KG1 (cell line): ENCODE data around the gene RPS6KA1.
"Not testable (repeated sequence)": the region's sequence is repeated elsewhere in the genome, so short reads cannot be mapped to it uniquely, and the experiment has no call there.

ENCODE experiments used
- DNase-seq: peaks from one replicate; lab custom pipeline; 2025; lab: John Stamatoyannopoulos, UW

Gene RPS6KA1

GRCh38 chr1:26555550-26555981 lies 26.0 kb downstream of the RPS6KA1 start:
- DNase-seq: no peak

GRCh38 chr1:26556111-26556510 lies 26.6 kb downstream of the RPS6KA1 start:
- no peak for DNase-seq

GRCh38 chr1:26557008-26557407 lies 27.4 kb downstream of the RPS6KA1 start:
- DNase-seq: no peak

DNA sequence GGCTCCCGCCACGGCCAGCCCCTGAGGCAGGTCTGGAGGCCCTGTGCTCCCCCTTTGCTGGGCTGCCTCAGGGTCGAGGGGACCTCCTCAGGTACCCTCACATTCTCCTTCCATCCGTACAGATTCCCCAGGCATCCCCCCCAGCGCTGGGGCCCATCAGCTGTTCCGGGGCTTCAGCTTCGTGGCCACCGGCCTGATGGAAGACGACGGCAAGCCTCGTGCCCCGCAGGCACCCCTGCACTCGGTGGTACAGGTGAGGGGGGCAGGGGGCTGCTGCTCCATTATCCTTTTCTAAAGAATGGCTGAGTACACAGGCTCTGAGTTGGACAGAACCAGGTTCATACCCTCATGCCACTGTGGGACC lies 29.1 kb downstream of the RPS6KA1 start:
- DNase-seq: no peak

DNA sequence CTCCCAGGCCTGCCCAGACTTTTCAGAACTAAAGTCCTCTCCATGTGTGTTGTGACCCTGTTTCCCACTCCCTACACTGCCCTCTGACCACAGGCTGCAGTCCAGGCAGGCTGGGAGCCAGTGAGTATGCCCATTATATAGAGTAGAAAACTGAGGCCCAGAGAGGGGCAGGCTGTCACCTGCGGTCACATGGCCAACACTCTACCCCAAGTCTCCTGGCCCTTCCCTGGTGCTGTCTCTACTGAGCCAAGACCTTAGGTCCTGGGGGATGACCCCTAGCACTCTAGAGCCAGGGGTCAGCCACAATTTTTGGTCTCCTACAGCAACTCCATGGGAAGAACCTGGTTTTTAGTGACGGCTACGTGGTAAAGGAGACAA lies 30.8 kb downstream of the RPS6KA1 start:
- no peak for DNase-seq

GRCh38 chr1:26570287-26570686 lies 40.7 kb downstream of the RPS6KA1 start:
- no peak for DNase-seq

DNA sequence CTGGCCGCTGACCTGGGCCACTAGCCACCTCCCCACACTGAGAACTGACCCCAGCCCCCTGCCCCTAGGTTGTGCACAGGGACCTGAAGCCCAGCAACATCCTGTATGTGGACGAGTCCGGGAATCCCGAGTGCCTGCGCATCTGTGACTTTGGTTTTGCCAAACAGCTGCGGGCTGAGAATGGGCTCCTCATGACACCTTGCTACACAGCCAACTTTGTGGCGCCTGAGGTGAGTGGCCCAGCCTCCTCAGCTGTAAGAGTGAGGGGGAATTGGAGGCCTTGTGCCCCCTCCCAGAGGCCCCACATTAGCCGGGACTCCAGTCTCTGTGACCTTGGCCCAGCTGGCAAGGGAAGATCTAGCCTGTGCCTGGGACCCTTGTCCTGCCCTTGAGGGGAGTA lies 41.8 kb downstream of the RPS6KA1 start:
- DNase-seq: no peak

GRCh38 chr1:26574018-26574417 lies 44.5 kb downstream of the RPS6KA1 start:
- no peak for DNase-seq

DNA sequence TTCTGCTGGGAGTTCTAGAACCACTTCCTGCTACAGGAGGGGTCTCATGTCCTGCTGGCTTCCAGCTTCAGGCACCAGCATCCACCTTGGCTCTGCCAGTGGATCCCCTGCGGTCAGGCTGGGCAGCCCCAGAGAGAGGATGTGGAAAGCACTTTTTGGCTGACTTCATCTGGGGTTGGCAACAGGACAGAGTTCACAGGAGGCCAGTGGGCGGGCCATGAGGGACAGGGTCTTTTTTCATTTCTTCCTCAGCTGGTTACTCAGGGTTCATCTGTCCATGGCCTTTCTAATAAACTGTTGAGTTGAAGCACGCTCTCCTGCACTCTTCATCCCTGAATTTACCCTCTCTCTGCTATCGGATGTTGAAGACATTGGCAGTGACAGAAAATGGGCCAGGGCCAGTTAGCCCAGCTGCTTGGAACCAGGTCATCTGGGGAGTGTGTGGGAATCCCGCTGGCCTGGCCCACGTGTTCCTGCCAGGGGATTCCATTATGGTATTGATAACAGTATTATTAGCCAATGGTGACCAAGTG lies 45.2 kb downstream of the RPS6KA1 start:
- no peak for DNase-seq

- no peak for DNase-seq
These were observed 45.8 kb downstream of the RPS6KA1 start for GRCh38 chr1:26575348-26575747.

GRCh38 chr1:26578167-26578566 lies 48.6 kb downstream of the RPS6KA1 start:
- no peak for DNase-seq

DNA sequence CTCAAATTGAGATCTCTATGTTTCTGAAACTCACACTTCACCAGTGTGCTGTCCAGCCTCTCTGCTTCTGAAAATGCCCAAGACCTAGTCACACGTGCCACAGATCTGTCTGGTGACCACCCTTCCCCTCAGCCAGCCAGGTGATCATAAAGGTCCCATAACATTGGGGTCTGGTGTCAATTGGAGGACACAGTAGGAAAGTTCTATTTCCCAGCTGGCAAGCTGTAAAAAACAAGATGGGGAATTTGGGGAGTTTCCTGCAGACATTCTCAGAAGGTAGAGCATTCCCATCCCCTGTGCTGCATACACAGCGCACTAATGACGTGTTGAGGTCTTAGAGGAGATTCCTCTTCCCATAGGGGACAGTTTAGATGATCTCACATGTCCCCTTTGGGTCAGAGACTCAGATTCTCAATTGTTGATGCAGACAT lies 50.1 kb downstream of the RPS6KA1 start:
- DNase-seq: no peak

DNA sequence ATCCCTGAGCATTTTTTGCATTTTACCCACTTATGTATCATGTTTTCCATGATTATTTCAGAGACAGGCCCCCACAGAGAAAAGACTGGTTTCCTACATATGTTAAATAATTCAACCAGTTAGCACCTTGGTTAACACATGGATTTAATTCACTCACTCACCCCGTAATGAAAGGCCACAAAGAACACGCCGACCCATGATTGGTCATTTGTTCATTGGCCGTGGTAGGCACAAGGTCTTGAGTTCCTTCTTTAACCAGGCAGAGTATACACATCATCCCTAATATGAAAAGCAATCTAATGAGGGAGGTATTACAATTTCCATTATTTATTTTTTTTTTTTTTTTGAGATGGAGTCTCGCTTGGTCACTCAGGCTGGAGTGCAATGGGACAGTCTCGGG lies 50.6 kb downstream of the RPS6KA1 start:
- no peak for DNase-seq

DNA sequence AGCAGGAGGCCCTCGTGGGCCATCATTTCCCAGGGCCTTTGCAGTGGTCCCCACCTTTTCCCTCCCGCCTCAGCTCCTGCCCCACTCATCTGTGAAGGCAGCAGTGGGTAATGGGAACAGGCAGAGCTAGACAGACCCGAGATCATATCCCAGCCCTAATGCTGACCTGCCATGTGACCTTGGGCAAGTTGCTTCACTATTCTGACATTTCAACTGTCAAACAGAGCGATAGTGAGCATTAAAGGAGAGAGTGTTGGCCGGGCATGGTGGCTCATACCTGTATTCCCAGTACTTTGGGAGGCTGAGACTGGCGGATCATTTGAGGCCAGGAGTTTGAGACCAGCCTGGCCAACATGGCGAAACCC lies 51.7 kb downstream of the RPS6KA1 start:
- no peak for DNase-seq

DNA sequence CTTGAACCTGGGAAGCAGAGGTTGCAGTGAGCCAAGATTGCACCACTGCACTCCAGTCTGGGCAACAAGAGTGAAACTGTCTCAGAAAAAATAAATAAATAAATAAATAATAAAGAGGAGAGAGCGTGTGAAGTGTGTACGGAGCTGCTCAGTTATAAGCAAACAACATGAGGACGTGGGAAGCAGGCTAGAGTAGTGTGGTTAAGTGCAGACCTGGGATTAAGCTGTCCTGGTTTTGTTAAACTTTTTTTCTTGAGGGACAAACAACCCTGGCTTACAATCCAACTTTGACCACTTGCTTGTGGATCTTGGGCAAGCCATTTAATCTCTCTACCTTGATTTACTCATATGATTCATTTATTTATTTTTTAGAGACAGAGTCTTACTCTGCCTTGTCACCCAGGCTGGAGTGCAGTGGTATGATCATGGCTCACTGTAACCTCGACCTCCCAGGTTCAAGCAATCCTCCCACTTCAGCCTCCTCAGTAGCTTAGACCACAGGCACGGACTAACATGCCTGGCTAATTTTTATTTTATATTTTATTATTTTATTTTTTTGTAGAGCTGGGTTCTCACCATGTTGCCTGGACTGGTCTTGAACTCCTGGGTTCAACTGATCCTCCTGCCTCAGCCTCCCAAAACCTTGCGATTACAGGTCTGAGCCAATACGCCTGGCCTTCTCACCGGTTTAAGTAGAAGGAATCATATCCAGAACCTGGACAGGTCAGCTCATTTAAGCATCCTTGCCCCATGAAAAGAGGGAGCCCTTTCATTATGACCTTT lies 52.7 kb downstream of the RPS6KA1 start:
- no peak for DNase-seq

DNA sequence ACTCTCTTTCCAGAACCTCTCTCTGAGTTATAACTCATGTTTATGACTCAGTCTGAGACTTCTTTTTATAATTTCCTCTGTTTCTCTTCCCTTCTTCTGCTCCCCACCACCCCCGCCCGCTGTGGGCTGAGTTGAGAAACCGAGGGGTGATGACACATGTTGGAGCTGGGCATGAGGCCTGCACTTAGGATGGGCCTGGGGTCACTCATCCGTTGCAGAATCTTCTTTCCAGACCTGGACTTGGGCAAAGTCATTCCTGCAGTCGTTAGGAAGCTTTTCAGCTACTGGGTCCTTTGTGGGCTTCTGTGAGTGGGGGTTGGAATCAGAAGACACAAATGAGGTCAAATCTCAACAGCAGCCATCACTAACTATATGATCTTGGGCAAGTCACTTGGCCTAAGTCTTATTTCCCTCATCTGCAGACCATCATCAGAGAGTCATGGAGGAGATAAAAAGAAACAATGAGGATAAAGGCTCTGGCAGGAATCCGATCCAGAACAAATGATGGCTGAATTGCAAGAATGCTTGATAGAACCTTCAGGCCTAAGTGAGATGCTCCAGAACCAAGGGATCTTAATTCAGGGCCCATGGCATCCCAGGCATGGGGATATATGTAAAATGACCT lies 53.4 kb downstream of the RPS6KA1 start:
- DNase-seq: no peak

DNA sequence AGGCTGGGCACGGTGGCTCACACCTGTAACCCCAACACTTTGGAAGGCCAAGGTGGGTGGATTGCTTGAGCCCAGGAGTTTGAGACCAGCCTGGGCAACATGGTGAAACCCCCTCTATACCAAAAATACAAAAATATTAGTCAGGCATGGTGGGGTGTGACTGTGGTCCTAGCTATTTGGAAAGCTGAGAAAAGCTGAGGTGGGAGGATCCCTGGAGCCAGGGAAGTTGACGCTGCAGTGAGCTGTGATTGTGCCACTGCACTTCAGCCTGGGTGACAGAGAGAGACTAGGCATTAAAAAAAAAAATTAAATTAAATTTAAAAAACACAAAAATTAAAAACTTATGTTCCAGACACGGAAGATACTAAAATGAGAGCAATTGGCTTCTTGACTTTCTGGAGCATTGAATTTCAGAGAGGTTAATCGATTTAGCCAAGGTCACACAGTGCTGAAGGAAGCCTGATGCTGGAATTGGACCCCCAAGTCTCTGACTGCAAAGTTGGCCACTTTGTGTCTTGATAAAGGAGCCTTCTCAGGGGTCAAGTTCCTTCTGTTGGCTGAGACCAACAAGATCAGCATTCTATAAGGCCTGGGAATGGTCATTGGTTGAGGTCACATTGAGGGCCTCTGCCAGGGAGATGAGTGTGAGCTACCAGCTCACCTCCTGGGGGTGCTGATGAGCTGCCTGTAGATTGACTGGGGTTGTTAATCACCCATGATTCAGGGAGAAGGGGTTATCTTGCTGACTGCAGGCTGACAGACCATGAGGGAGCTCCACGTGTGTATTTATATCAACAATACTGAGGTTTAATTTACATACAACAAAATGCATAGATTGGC lies 54.3 kb downstream of the RPS6KA1 start:
- DNase-seq: no peak

- not testable (repeated sequence) for DNase-seq
These were observed 55.0 kb downstream of the RPS6KA1 start for GRCh38 chr1:26584588-26584987.

DNA sequence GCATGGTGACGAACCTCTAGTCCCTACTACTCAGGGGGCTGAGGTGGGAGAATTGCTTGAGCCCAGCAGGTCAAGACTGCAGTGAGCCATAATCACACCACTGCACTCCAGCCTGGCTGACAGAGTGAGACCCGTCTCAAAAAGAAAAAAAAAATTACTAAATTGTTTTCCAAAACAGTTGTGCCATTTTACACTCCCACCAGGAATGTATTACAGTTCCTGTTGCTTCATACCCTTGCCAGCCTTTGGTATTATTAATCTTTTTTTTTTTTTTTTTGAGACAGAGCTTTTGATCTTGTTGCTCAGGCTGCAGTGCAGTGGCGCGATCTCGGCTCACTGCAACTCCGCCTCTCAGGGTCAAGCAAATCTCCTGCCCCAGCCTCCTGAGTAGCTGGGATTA lies 55.9 kb downstream of the RPS6KA1 start:
- no peak for DNase-seq

DNA sequence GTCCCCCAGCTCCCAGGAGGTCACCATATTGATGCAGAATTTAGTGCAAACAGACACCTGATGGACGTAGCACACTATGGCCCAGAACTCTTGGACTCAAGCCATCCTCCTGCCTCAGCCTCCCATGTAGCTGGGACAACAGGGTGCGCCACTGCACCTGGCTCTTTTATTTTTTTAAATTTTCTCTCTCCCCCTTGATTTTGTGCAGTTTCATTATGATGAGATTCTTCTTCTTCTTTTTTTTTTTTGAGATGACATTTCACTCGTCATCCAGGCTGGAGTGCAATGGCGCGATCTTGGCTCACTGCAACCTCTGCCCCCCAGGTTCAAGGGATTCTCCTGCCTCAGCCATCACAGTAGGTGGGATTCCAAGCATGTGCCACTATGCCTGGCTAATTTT lies 63.8 kb downstream of the RPS6KA1 start:
- DNase-seq: no peak

DNA sequence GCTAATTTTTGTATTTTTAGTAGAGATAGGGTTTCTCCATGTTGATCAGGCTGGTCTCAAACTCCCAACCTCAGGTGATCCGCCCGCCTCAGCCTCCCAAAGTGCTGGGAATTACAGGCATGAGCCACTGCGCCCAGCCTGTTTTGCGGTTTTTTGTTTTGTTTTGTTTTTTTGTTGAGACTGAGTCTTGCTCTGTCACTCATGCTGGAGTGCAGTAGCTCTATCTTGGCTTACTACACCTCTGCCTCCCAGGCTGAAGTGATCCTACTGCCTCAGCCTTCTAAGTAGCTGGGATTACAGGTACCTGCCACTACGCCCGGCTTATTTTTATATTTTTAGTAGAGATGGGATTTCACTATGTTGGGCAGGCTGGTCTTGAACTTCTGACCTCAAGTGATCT lies 65.0 kb downstream of the RPS6KA1 start:
- DNase-seq: not testable (repeated sequence)

GRCh38 chr1:26597629-26598039 lies 68.1 kb downstream of the RPS6KA1 start:
- peak; percentile 77 for DNase-seq

GRCh38 chr1:26598890-26599289 lies 69.3 kb downstream of the RPS6KA1 start:
- peak; percentile 29 for DNase-seq
